Measurements from ENCODE around the gene SAMD4A.

SAMD4A gene

DNA sequence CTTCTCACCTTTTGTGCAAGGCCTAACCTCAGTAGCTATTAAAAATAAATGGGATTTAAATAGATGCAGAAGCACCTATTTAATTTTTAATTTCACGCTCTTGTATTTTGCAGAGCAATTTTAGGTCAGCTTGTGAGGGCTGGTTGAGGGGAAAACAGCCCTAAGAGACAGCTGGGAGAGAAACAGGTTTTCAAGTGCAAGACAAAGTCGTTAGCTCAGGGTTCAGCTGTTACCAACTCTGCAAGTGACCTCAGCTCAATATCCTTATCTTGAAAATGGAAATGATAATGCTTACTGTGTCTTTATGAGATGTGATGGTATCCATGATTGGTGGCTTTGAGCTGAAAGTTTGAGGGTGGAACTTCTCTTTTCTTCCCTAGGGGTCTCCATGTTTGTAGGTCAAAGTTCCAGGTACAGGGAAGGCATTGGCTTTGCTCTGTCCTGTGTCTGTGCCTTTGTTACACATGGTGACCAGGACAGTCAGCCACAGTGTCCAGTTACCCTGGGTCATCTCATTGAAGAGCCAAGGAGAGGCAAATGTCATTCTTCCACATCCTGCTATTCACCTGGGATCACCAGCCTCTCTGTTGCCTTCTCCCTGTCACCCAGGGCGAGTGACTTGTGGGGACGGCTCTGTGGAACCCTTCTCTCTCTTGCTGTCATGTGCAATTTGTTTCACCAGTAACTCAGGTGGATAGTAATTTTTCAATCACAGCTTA, 100.3 kb downstream of the SAMD4A start:
- Histone ChIP-seq H3K36me3 (ENCODE audit: insufficient read depth, low read length) (no peaks in the 10 kb centered on the region), H3K27ac (no peak overlapping the region), H3K4me3 (no peak overlapping the region), H3K9me3 (ENCODE audit: low read depth, low read length) (no peaks in the 10 kb centered on the region), H3K9ac (ENCODE audit: insufficient read length) (no peak overlapping the region)
- DNase-seq (ENCODE audit: low read depth, low spot score), result no peak
- TF ChIP-seq EZH2 (IDR thresholded peaks at IDR 0.05), result no peak
- TF ChIP-seq FOXP2 (optimal IDR thresholded peaks at IDR 0.05; ENCODE audit: control extremely low read depth, extremely low read length, insufficient read depth), result no peak
- no peak for TF ChIP-seq POLR2AphosphoS5 (IDR thresholded peaks at IDR 0.05; ENCODE audit: borderline replicate concordance, low read depth, low read length)

DNA sequence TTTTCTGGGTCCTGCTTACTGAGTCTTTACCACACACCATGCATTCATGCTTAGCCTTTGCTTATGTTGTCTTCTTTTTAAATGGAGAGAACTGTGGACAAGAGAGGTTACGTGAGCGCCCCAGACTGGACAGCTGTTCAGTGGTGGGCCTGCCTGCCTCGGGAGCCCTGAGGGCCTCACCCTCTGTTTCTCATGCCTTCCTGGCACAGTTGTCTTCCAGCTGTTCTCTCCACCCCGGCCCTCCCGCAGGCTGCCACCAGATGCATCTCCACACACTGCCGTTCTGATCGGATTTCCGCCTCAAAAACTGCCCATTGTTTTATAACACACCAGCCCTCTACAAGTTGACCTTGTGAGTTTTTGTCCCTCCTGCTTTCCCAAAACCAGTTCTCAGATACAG, 100.8 kb downstream of the SAMD4A start:
- Histone ChIP-seq H3K9ac (ENCODE audit: insufficient read length) (no peak overlapping the region), H3K36me3 (ENCODE audit: insufficient read depth, low read length) (no peaks in the 10 kb centered on the region), H3K4me3 (no peak overlapping the region), H3K9me3 (ENCODE audit: low read depth, low read length) (no peaks in the 10 kb centered on the region), H3K27ac (no peak overlapping the region)
- DNase-seq (ENCODE audit: low read depth, low spot score), result no peak
- TF ChIP-seq FOXP2 (optimal IDR thresholded peaks at IDR 0.05; ENCODE audit: control extremely low read depth, extremely low read length, insufficient read depth), result no peak
- no peak for TF ChIP-seq POLR2AphosphoS5 (IDR thresholded peaks at IDR 0.05; ENCODE audit: borderline replicate concordance, low read depth, low read length)
- TF ChIP-seq EZH2 (IDR thresholded peaks at IDR 0.05), result no peak

DNA sequence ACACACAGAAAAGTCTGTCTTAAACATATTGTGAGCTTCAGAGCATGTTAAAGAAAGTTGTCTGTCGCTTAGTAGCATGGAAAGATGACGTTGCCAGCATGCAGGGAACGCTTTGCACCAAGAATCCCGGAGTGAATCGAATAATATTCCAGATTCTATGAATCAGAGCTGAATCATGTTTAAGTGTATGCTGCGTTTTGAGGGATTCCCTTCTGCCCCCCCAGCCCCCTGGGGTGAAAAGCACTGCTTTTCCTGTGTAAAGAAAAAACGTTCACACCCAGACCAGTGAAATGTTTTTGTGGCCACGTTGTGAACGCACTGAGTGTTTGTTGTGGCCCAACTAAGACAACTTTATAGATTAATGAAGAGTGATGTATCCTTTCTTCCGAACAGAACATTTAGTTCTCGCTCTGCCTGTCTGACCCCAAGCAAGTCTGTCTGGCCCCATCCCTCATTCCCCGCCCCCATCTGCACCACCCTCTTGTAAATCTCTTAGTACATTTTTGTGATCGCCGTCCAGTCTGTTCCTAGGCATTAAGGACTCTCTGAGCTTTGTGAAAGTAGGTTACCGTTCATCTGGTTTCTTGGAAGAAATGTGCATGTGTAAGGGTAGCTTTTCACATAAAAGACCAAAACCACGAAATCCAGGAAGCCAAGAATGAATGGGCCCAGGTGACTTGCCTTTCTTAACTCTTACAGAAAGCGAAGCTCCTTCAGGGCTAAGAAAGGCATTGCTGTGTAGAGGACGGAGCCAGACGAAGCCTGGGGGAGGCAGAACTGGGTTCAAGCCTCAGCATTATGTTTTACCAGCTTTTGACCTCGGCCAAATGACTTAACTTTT, 103.0 kb downstream of the SAMD4A start:
- no peak for DNase-seq (ENCODE audit: low read depth, low spot score)
- TF ChIP-seq EZH2 (IDR thresholded peaks at IDR 0.05) (no peak), POLR2AphosphoS5 (IDR thresholded peaks at IDR 0.05; ENCODE audit: borderline replicate concordance, low read depth, low read length) (no peak), FOXP2 (optimal IDR thresholded peaks at IDR 0.05; ENCODE audit: control extremely low read depth, extremely low read length, insufficient read depth) (no peak)
- H3K36me3 ChIP-seq (ENCODE audit: insufficient read depth, low read length), result no peaks in the 10 kb centered on the region
- H3K9me3 ChIP-seq (ENCODE audit: low read depth, low read length), result no peaks in the 10 kb centered on the region
- H3K4me3 ChIP-seq, result no peak overlapping the region
- H3K27ac ChIP-seq, result no peak overlapping the region
- no peak overlapping the region for H3K9ac ChIP-seq (ENCODE audit: insufficient read length)

DNA sequence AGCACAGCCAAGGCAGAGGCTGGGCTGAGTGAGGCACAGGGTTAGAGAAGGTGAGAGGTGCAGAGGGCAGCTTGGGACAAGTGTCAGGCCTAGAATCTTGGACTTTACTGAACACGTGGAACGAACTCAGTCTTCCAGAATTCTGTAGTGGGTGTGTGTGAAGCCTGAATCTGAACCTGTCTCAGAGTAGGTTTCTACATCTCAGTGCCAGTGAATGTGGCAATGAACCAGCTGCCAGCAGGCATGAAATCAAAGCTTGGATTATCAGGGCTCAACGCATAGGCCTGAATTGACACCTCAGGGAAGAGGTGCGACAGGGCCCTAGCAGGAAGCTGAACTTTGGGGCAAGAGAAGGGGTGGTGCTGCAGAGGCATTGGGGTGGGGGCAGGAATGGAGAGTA, 104.6 kb downstream of the SAMD4A start:
- Histone ChIP-seq H3K9me3 (ENCODE audit: low read depth, low read length) (no peaks in the 10 kb centered on the region), H3K9ac (ENCODE audit: insufficient read length) (no peak overlapping the region), H3K36me3 (ENCODE audit: insufficient read depth, low read length) (no peaks in the 10 kb centered on the region), H3K27ac (no peak overlapping the region), H3K4me3 (no peak overlapping the region)
- no peak for TF ChIP-seq POLR2AphosphoS5 (IDR thresholded peaks at IDR 0.05; ENCODE audit: borderline replicate concordance, low read depth, low read length)
- TF ChIP-seq FOXP2 (optimal IDR thresholded peaks at IDR 0.05; ENCODE audit: control extremely low read depth, extremely low read length, insufficient read depth), result no peak
- TF ChIP-seq EZH2 (IDR thresholded peaks at IDR 0.05), result no peak
- DNase-seq (ENCODE audit: low read depth, low spot score), result no peak

DNA sequence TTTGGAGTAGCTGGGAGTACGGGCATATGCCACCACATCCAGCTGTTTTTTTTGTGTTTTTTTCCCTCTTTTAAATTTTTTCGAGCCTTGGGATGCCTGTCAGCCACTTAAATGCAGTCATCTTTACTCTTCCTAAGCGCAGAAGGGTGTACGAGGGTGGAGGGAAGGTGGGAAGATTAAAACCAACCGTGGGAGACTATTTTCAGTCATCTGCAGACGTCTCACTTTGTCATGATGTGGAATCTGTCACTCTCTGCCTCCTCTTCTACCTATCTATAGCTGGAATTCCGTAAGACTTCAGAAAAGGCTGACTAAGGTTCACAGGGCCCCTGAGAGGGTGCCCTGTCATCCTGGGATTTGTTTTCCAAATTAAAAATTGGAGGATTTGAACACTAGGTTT, 105.3 kb downstream of the SAMD4A start:
- no peak overlapping the region for H3K4me3 ChIP-seq
- H3K36me3 ChIP-seq (ENCODE audit: insufficient read depth, low read length), result no peaks in the 10 kb centered on the region
- H3K27ac ChIP-seq, result no peak overlapping the region
- H3K9ac ChIP-seq (ENCODE audit: insufficient read length), result no peak overlapping the region
- TF ChIP-seq FOXP2 (optimal IDR thresholded peaks at IDR 0.05; ENCODE audit: control extremely low read depth, extremely low read length, insufficient read depth), result no peak
- TF ChIP-seq POLR2AphosphoS5 (IDR thresholded peaks at IDR 0.05; ENCODE audit: borderline replicate concordance, low read depth, low read length), result no peak
- TF ChIP-seq EZH2 (IDR thresholded peaks at IDR 0.05), result no peak
- DNase-seq (ENCODE audit: low read depth, low spot score), result no peak
- H3K9me3 ChIP-seq (ENCODE audit: low read depth, low read length), result no peaks in the 10 kb centered on the region

DNA sequence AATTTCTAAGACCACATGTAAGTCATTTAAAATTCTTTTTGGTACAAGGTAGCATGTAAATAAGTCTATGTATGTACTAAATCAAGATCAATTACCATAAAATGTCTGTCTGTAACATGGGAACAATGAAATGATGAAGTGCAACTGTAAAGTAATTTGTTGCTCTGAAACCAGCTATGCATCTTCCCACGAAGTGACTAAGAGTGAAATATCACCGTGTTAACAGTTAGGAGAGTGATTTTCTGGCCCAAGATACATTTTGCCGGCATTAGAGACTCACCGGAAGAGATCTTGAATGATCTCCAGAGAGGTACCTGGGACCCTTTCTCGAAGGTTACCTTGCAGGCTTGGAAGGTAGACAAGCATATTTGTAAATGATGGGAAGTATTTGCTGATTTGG, 105.8 kb downstream of the SAMD4A start:
- H3K27ac ChIP-seq, result no peak overlapping the region
- no peak for TF ChIP-seq EZH2 (IDR thresholded peaks at IDR 0.05)
- no peak for TF ChIP-seq FOXP2 (optimal IDR thresholded peaks at IDR 0.05; ENCODE audit: control extremely low read depth, extremely low read length, insufficient read depth)
- TF ChIP-seq POLR2AphosphoS5 (IDR thresholded peaks at IDR 0.05; ENCODE audit: borderline replicate concordance, low read depth, low read length), result no peak
- no peak overlapping the region for H3K4me3 ChIP-seq
- H3K36me3 ChIP-seq (ENCODE audit: insufficient read depth, low read length), result no peaks in the 10 kb centered on the region
- H3K9me3 ChIP-seq (ENCODE audit: low read depth, low read length), result no peaks in the 10 kb centered on the region
- DNase-seq (ENCODE audit: low read depth, low spot score), result no peak
- no peak overlapping the region for H3K9ac ChIP-seq (ENCODE audit: insufficient read length)

DNA sequence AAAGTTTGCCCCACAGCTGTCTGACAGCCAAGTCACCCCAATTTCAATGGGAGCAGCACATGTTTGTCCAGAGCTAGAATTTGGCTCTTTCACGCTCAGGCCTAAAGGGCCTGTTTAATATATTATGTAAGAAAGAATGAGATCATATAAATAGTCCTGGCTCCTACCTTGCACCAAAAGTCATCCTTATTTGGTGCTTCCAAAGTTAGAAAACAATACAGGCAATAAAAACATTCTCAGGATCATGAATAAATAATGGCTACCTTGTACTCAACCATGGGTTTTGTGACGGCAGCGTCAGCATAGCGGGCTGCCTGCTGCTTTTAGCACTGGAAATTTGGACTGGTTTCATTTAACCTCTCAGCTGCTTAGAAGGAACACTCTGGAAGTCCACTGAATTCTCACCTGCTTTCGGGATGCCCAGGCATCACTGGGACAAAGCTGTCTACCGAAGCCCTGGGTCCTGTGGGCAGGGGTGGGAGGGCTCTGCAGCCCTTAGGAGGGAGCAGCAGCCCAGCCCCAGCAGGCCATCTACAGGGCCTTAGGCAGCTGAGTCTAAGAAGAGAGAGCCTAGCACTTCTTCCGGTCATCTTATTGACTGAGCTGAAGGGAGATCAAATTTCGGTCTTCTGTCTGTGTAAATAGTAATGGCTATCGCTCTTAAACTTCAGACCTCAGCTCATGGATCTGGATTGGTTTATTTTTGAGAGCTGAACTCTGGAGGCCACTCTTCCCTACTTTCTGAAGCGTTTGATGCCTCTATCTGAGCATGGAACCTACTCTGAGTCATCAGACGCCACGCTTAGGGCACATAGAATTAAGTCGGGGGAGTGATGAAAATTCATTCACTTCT, 106.5 kb downstream of the SAMD4A start:
- DNase-seq (ENCODE audit: low read depth, low spot score), result no peak
- Histone ChIP-seq H3K9ac (ENCODE audit: insufficient read length) (no peak overlapping the region), H3K36me3 (ENCODE audit: insufficient read depth, low read length) (no peaks in the 10 kb centered on the region), H3K27ac (no peak overlapping the region), H3K9me3 (ENCODE audit: low read depth, low read length) (no peaks in the 10 kb centered on the region), H3K4me3 (no peak overlapping the region)
- TF ChIP-seq FOXP2 (optimal IDR thresholded peaks at IDR 0.05; ENCODE audit: control extremely low read depth, extremely low read length, insufficient read depth), result no peak
- no peak for TF ChIP-seq POLR2AphosphoS5 (IDR thresholded peaks at IDR 0.05; ENCODE audit: borderline replicate concordance, low read depth, low read length)
- TF ChIP-seq EZH2 (IDR thresholded peaks at IDR 0.05), result no peak
